NOMO-1 treated with dmso at 0.1 percent for 144 hours (cell line): ENCODE data around the gene S100A13.
A peak's percentile ranks its signal among the peaks of the same experiment; 100 is the strongest.

Experiments
- DNase-seq: peaks from one replicate; lab custom pipeline; 2025; ENCODE audit not compliant: unreplicated experiment; lab: John Stamatoyannopoulos, UW

Gene S100A13

GRCh38 chr1:153627715-153628626 lies 666 bp upstream of the S100A13 start, which contains the start of gene S100A1:
TSS of gene S100A1 (plus strand) at chr1:153628434. CDS start at chr1:153630522, 2,088 bp downstream.
- DNase-seq: no peak

- DNase-seq: no peak
Observed at GRCh38 chr1:153626477-153626903, 815 bp downstream of the S100A13 start.

- no peak for DNase-seq
Observed at GRCh38 chr1:153624965-153625611, 2.2 kb downstream of the S100A13 start.

DNA sequence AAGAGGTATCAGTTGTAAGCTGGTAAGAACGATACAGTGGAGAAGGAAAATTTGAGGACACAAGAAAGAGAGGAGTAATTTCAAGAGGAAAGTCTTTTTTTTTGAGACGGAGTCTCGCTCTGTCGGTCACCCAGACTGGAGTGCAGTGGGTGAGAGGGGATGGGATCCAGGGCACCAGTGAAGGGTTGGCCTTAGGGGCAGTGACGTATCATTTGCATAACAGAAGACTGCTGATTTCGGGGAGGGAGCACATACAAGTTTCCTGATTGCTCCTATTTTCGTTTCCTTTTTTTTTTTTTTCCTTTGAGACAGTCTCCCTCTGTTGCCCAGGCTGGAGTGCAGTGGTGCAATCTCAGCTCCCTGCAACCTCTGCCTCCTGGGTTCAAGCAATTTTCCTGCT lies 4.2 kb downstream of the S100A13 start:
- peak; percentile 13 for DNase-seq

GRCh38 chr1:153619171-153619570 lies 8.1 kb downstream of the S100A13 start:
- no peak for DNase-seq

DNA sequence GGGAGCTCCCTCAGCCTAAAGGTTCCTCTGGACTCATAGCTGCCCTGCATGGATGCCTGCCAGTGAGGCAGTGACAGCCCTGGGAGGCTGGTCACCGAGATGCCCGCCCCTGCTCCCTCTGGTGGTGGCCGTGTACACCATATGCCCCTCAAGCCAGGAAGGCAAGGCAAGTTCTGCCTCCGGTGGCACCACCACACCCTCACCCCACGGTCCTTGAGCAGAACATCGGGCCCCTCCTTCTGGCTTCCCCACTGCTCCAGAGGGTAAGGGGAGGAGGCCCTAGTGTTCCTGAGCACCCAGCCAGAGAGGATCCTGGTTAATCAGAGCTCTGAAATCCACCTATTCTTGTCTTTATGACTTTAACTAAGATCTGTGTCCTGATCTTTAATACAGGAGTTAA lies 9.6 kb downstream of the S100A13 start:
- DNase-seq: no peak

DNA sequence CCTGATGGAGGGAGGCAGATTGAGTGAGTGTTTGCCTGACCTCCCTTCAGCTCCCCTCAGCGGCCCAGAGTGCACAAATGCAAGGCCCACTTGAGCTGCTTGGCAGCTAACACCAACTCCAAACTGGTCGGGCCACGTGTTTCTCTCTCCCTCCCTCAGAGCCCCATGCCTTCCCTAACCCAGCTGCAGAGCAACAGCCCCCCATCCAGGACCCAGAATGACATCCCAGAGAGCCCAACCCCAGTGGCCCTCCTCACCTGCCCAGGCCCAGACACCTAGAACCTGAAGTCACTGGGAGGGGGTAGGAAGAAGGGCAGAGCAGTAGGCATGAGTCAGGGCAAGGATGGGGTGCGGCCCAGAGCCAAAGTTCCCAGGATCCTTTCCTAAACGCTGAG lies 10.4 kb downstream of the S100A13 start:
- DNase-seq: no peak

- DNase-seq: no peak
Observed at GRCh38 chr1:153616144-153616916, 11.0 kb downstream of the S100A13 start, which contains the start of gene S100A14. TSS of gene S100A14 (minus strand) at chr1:153616325. CDS start at chr1:153615858, 467 bp downstream.

DNA sequence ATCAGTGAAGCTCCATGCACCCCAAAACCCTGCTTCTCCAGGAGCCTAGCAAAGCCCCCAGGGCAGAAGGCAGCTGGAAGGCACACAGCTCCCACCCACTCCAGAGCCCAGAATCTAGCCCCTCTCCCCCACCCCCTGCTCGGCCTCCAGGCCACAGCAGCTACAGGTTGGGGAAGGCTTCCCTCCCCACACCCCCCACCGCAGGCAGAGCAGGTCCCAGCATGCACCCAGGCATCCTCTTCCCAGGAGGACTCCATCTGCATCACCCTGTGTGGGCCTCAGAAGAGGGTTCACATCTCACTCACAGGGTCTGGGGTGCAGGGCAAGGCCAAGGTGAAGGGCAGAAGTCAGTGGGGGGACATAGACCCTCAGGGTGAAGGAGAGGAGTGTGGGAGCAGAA lies 11.9 kb downstream of the S100A13 start:
- DNase-seq: no peak

DNA sequence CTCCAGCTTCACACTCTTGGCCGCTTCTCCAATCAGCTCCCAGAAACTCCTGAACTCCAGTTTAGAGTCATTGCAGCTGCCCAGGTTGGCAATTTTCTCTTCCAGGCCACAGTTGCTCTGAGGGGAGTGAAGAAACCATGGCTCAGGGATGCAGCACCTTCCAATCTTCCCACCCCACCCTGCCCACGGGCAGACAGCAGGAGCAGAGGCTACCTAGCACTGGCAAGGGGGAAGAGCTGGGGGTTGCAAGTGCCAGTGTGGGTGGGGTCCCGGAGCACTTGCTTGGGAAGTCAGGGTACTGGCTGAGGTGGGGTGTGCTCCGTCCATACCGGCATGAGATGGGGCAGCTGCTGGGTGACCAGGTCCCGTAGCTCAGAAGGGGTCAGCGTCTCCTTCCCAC lies 12.4 kb downstream of the S100A13 start:
- no peak for DNase-seq

GRCh38 chr1:153614189-153614900 lies 13.0 kb downstream of the S100A13 start:
- DNase-seq: no peak

GRCh38 chr1:153613406-153613805 lies 13.9 kb downstream of the S100A13 start:
- DNase-seq: no peak

- DNase-seq: no peak
Observed at GRCh38 chr1:153612755-153613331, 14.5 kb downstream of the S100A13 start, which contains the start of gene S100A16. TSS of gene S100A16 (minus strand) at chr1:153613137. CDS start at chr1:153608151, 4,986 bp downstream.

- DNase-seq: no peak
Observed at GRCh38 chr1:153612111-153612754, 15.1 kb downstream of the S100A13 start.

- DNase-seq: no peak
Observed at GRCh38 chr1:153611356-153611755, 15.9 kb downstream of the S100A13 start.

GRCh38 chr1:153610811-153611301 lies 16.4 kb downstream of the S100A13 start:
- DNase-seq: peak; percentile 19

GRCh38 chr1:153610334-153610733 lies 17.0 kb downstream of the S100A13 start:
- no peak for DNase-seq

- no peak for DNase-seq
Observed at GRCh38 chr1:153609585-153609907, 17.8 kb downstream of the S100A13 start.

DNA sequence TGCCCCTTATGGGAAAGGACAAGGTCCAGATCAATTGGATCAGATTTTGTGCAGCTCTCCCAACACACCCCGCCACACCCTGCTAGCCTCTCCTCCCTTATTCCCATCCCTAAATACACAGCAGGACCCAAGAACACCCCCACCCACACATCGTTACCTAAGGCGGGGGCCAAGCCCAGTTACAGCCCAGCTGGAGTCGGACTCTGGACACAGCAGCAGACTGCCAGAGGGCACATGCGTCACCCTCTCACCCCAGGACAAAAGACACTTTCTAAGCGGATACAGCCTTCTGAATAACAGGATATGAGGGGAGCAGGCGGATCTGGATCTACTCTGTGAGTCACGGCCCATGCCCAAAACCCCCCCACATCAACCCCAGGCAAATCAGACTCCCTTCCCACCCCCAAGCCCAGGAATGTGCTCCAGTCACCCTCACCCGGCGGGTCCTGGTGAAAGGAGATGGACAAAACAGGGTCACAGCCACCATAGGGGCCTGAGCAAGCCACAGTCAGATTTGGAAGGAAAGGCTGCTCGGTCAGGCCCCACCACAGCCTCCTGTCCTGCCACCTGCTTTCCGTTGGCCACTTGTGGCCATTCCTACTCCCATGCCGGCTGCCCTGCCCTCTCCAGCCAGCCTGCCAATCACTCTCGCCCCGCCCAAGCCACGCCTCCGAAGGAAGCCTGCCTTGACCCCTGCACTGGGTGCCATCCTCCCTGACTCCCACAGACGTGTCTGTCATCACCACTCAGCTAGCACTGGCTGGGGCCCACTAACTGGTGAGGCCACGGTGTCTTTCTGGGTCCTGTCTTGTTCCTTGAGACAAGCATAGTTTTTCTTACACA lies 18.3 kb downstream of the S100A13 start:
- DNase-seq: no peak
